ENCODE results near the gene CUZD1. TPM values are rescaled to one million over a fixed set of nuclear protein-coding genes. Genes with fewer than 3 reads are reported as not detected.

CUZD1 gene
- total RNA-seq, 6 experiments from 2014 or later = 0.20 TPM; not detected in 5

DNA sequence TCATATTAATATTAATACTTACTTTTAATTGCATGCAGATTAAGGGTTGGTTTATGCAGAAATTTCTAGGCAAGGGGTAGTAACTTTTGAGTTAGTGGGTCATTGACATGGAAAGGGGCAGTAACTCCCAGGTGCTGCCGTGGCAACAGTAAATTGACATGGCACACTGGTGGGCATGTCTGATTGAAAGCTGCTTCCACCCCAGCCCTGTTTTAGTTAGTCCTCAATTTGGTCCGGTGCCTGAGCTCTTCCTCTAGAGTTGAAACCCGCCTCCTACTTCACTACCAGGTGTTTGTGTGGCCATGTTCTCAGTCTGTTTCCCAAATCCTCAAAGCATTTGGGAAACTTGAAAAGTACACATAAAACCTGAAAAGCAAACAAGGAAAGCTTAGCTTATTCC, 18.4 kb downstream of the CUZD1 start:
- no peak for DNase-seq
- H3K27me3 ChIP-seq = no peaks in the 10 kb centered on the region
- H3K27ac ChIP-seq = no peak overlapping the region
- H3K4me1 ChIP-seq = no peaks in the 10 kb centered on the region
- no peak for TF ChIP-seq POLR2A (IDR thresholded peaks at IDR 0.05)
- TF ChIP-seq, protein P1, sequence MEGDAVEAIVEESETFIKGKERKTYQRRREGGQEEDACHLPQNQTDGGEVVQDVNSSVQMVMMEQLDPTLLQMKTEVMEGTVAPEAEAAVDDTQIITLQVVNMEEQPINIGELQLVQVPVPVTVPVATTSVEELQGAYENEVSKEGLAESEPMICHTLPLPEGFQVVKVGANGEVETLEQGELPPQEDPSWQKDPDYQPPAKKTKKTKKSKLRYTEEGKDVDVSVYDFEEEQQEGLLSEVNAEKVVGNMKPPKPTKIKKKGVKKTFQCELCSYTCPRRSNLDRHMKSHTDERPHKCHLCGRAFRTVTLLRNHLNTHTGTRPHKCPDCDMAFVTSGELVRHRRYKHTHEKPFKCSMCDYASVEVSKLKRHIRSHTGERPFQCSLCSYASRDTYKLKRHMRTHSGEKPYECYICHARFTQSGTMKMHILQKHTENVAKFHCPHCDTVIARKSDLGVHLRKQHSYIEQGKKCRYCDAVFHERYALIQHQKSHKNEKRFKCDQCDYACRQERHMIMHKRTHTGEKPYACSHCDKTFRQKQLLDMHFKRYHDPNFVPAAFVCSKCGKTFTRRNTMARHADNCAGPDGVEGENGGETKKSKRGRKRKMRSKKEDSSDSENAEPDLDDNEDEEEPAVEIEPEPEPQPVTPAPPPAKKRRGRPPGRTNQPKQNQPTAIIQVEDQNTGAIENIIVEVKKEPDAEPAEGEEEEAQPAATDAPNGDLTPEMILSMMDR (IDR thresholded peaks at IDR 0.05) = no peak
- intact Hi-C loops (cut with DNase I) = no loop called here
- WGBS (ENCODE audit: insufficient coverage, low coverage, low lambda C conversion rate, missing lambda C conversion rate) = 73% methylated on average over 2 of the region's 3 CpGs
- no peak for ATAC-seq
- no peaks in the 10 kb centered on the region for H3K9me3 ChIP-seq
- no peak overlapping the region for H3K4me3 ChIP-seq
- no peaks in the 10 kb centered on the region for H3K36me3 ChIP-seq

DNA sequence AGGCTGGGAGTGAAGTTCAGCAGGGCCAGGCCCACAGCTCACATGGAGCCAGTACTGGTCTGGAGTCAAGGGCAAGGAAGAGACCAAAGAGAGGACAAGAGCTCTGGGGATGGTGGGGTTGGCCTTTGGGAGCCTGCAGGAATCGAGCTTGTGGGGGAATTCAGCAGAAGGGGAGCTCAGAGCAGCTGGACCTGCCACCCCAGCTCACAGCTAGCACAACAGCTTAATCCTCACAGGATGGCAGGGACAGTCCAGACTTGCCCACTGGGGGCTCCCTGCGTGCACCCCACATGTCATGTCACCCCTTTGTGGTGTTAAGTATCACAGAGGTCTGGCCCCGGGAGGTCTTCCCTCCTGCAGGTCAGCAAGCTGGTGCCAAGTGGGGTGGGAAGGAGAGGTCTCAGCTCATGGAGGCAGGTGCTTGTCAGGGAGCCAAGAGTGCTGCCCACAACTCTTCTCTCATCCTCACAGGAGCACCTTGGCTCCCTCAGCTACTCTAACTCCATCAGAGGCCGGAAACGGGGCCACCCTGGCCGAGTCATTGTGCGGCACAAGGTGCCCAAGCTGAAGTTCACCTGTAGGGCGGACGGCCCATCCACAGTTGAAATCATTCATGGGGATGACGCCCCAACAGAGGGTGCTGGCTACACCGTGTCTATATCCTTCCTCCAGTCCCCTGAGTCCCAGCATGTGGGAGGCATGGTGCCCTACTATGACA, 22.5 kb downstream of the CUZD1 start:
- TF ChIP-seq, protein P1 (IDR thresholded peaks at IDR 0.05) = no peak
- TF ChIP-seq POLR2A (IDR thresholded peaks at IDR 0.05) = no peak
- Histone ChIP-seq H3K4me1 (no peaks in the 10 kb centered on the region), H3K36me3 (no peaks in the 10 kb centered on the region), H3K4me3 (no peak overlapping the region), H3K27me3 (no peaks in the 10 kb centered on the region), H3K9me3 (no peaks in the 10 kb centered on the region), H3K27ac (no peak overlapping the region)
- intact Hi-C loops (cut with DNase I) = no loop called here
- ATAC-seq (peak in 1 of 4 donors; percentile 18), DNase-seq (no peak)
- WGBS (ENCODE audit: insufficient coverage, low coverage, low lambda C conversion rate, missing lambda C conversion rate) = 62% methylated on average over 6 of the region's 11 CpGs

DNA sequence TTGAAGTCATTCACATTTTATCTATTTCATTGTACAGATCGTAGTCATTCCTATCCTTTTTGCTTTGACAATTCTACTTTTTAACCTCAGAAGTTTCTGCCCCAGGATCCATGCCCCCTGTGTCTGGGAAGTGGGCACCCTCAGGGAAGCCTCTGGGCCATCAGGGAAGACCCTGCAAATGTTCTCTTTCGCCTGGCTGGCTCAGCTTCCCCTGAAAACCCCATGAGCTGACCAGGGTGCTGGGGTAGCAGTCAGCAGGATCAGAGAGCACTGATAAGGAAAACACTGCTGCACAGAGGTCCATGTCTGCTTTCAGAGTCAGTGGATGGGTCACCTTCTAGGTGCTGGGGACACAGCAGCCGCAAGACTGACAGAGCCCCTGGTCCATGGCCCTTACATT, 23.8 kb downstream of the CUZD1 start:
- TF ChIP-seq POLR2A (IDR thresholded peaks at IDR 0.05) = no peak
- TF ChIP-seq, protein P1 (IDR thresholded peaks at IDR 0.05) = no peak
- Histone ChIP-seq H3K9me3 (no peaks in the 10 kb centered on the region), H3K27ac (no peak overlapping the region), H3K4me3 (no peak overlapping the region), H3K27me3 (no peaks in the 10 kb centered on the region), H3K4me1 (no peaks in the 10 kb centered on the region), H3K36me3 (no peaks in the 10 kb centered on the region)
- no peak for DNase-seq
- no peak for ATAC-seq
- intact Hi-C loops (cut with DNase I) = no loop called here
- WGBS (ENCODE audit: insufficient coverage, low coverage, low lambda C conversion rate, missing lambda C conversion rate) = 49% methylated on average over 2 of the region's 3 CpGs

DNA sequence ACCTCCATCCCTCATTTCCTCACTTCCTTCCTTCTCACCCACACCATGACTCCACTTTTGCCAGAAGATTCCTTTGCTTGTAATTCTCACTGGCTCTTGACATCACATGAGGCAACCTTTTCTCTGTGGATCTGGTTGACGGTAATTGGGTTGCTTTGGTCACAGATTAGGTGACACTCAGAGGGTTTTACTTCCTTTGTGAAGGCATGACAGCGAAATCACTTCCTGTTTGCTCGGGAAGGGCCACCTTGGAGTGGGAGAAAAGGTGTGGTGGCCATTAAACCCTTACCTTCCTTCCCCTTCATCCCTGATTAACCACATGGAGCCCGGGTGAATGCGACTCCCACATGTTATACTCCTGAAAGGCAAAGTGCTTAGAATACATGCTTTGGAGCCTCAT, 30.2 kb downstream of the CUZD1 start:
- TF ChIP-seq, protein P1 (IDR thresholded peaks at IDR 0.05) = no peak
- TF ChIP-seq POLR2A (IDR thresholded peaks at IDR 0.05) = no peak

More for the DNA sequence above, 30.2 kb downstream of the CUZD1 start:
- Histone ChIP-seq H3K27ac (no peak overlapping the region), H3K4me3 (no peak overlapping the region), H3K4me1 (no peaks in the 10 kb centered on the region), H3K36me3 (no peaks in the 10 kb centered on the region), H3K27me3 (no peaks in the 10 kb centered on the region), H3K9me3 (no peaks in the 10 kb centered on the region)
- DNase-seq = no peak
- no peak for ATAC-seq
- intact Hi-C loops (cut with DNase I) = no loop called here
- WGBS (ENCODE audit: insufficient coverage, low coverage, low lambda C conversion rate, missing lambda C conversion rate) = 21% methylated on average over 3 of the region's 5 CpGs

Data from right lobe of liver (tissue), 6 donors.